NCI-H146 treated with DMSO at 0.1 percent for 48 hours (cell line): ENCODE measurements around the gene UBE2L5.

Experiments
- DNase-seq: peaks from one replicate; lab custom pipeline; 2025; ENCODE audit not compliant: unreplicated experiment; lab: John Stamatoyannopoulos, UW

The UBE2L5 gene

GRCh38 chr13:30422054-30422839 lies at the start of gene UBE2L5:
Gene UBE2L5, plus strand, starts transcription at chr13:30422493. Its CDS starts 5,498 bp downstream, at chr13:30427991.
- peak; percentile 43 for DNase-seq

- DNase-seq = no peak
Observed at GRCh38 chr13:30373727-30374126, 48.6 kb upstream of the UBE2L5 start.

- no peak for DNase-seq
Observed at GRCh38 chr13:30375265-30375835, 46.9 kb upstream of the UBE2L5 start.

GRCh38 chr13:30376426-30377311 lies 45.6 kb upstream of the UBE2L5 start:
- no peak for DNase-seq

- no peak for DNase-seq
Observed at GRCh38 chr13:30377312-30377685, 45.0 kb upstream of the UBE2L5 start.

- no peak for DNase-seq
Observed at GRCh38 chr13:30378191-30378590, 44.1 kb upstream of the UBE2L5 start.

GRCh38 chr13:30381049-30381448 lies 41.2 kb upstream of the UBE2L5 start:
- DNase-seq = no peak

GRCh38 chr13:30382836-30383525 lies 39.3 kb upstream of the UBE2L5 start:
- no peak for DNase-seq

GRCh38 chr13:30388406-30389283 lies 33.6 kb upstream of the UBE2L5 start:
- no peak for DNase-seq

- DNase-seq = no peak
Observed at GRCh38 chr13:30391956-30392680, 30.2 kb upstream of the UBE2L5 start.

GRCh38 chr13:30392681-30393045 lies 29.6 kb upstream of the UBE2L5 start:
- DNase-seq = no peak

- DNase-seq = no peak
Observed at GRCh38 chr13:30394751-30395191, 27.5 kb upstream of the UBE2L5 start.

GRCh38 chr13:30395192-30396158 lies 26.8 kb upstream of the UBE2L5 start:
- DNase-seq = peak; percentile 35

- no peak for DNase-seq
Observed at GRCh38 chr13:30396434-30397075, 25.7 kb upstream of the UBE2L5 start.

- DNase-seq = no peak
Observed at GRCh38 chr13:30398601-30399072, 23.7 kb upstream of the UBE2L5 start.

GRCh38 chr13:30400376-30400775 lies 21.9 kb upstream of the UBE2L5 start:
- DNase-seq = no peak

- DNase-seq = no peak
Observed at GRCh38 chr13:30401347-30401746, 20.9 kb upstream of the UBE2L5 start.

- no peak for DNase-seq
Observed at GRCh38 chr13:30403456-30403855, 18.8 kb upstream of the UBE2L5 start.
